ENCODE data around the gene RABL2B.
"Not testable (repeated sequence)": the region's sequence is repeated elsewhere in the genome, so short reads cannot be mapped to it uniquely, and the experiment has no call there.

DNA sequence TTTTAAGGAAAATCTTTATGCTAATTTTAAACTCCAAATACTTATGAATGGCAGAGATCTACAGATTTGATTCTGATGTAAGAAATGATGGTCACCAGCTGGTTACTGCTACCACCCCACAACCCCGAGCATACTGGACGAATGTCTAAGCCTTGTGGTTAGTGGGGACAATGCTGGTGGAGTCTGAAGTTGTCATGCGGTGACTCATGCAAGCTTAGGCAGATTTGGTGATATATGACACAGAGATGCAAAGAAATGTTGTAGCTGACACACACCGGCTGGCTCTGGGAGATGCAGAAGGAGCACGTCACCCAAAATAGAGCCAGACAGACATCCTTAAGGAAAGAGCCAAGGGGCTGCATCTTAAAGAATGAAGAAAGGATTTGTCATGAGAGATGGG is 3.5 kb upstream of the RABL2B start:
- TF ChIP-seq POLR2A (IDR thresholded peaks at IDR 0.05; ENCODE audit: low read depth, low read length); POLR2AphosphoS5 (IDR thresholded peaks at IDR 0.05; ENCODE audit: low read depth, low read length); TAF1 (IDR thresholded peaks at IDR 0.05; ENCODE audit: low read depth, low read length); SPI1 (IDR thresholded peaks at IDR 0.05; ENCODE audit: low read depth, low read length); PAX5 (IDR thresholded peaks at IDR 0.05; ENCODE audit: insufficient read depth, low read length, severe bottlenecking): not testable (repeated sequence)
